NCI-H2029 (cell line): ENCODE measurements around the gene UBN2.

Experiments used
- DNase-seq: peaks from one replicate; lab custom pipeline; 2025; lab: John Stamatoyannopoulos, UW

The UBN2 gene

DNA sequence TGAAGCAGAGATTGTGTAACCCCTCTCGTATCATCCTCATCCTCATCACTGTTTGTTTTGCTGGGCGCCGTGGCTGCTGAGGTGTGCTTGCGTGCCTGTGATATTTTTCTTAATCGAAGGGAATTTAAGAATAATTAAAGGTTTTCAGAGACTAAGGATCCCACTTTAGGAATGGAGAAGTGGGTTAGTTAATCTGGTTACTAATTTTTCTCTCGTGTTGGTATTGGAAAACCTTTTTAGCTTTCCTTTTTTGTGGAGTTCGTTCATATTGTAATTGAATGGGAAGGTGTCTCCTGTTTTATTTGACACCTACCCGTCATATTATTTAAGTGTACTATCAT is 1.3 kb downstream of the UBN2 start:
- no peak for DNase-seq

DNA sequence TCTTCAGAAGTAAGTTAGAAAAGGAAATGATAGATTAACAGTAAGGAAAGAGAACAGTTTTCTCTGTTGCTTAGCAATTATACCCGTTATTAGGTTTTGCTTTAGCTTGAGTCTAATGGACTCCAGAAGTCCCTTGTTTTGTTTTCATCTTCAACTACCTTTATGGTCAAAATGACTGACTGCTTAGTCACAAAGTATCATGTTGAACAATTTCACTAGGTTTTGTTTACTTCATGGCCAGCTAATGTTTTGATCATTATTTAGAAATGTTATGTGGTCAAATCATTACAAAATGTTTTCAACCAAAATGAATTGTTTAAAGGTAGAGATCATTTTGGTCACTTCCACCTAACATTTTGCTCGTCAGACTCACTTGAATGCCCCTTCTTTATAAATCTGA is 1.9 kb downstream of the UBN2 start:
- DNase-seq = no peak

DNA sequence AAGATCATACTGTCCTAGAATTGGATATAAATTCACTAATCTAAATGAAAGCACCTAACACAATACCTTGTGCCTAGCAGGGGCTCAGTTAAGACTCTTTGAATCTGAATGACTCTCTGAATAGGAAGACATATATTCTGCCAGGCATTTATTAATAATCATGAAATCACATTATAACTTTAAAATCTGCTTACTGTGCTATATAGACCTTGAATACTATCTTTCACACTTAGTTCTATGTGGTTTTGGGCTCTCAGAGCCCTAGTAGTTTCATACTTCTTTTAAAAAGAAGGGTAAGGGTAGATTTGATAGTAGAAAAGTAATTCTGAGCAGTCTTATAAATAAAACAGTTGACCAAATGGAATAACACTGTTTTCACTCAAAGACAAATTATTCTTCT is 10.2 kb downstream of the UBN2 start:
- no peak for DNase-seq

DNA sequence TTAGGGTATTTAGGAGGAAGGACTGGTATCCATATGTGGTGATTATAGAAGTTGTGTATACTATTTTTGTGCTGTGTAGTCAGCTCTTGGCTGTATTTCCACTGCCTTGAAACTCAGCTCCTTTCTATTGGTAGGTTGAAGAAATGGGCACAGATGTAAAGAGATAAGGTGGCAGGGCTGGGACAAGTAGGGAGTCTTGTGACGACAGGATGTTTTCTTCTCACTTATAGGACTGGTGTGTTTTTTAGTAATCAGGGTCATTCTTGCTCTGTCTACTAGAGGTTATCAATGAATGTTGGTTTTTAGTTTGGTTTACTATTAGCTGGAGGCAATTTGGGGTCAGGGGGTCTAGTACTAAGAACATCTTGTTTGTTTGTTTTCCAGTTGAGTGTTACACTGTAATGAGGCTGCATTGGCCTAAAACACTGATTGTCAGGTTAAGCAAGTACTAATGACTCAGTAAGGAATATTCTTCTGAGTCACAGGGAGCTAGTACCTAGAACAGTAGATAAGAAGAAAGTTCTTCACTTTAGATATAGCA is 11.8 kb downstream of the UBN2 start:
- no peak for DNase-seq

DNA sequence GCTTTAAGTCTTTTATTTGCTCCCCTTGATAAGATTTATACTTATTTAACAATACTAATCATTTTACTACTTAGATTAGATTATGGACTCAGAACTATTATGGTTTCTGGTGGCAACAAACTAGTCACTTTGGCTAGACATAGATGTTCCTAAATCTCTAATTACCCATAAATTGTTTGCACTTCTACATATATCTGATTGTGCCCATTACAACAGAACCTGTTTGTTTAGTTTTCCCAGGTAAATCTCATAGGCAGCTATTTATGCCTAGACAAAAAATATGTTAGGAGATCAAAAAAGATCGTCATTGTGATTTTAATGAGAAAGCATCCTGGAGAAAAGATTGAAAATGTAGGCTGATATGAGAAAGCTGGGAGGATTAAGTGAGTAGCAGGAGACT is 14.4 kb downstream of the UBN2 start:
- DNase-seq = no peak

DNA sequence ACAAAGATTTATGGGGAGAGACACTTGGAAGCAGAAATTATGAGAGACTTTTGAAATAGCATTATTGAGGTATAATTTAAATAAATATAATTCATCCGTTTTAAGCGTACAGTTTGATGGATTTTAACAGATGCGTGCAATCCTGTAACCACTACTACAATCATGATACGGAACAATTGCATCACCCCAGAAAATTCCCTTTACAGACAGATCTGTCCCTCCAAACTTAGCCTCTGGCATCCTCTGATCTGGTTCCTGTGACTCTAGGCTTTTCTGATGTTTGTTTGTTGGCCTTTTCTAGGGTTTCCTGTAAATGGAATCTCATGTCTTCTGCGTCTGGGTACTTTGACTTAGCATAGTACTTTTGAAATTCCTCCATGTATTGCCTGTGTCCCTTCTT is 15.5 kb downstream of the UBN2 start:
- no peak for DNase-seq

DNA sequence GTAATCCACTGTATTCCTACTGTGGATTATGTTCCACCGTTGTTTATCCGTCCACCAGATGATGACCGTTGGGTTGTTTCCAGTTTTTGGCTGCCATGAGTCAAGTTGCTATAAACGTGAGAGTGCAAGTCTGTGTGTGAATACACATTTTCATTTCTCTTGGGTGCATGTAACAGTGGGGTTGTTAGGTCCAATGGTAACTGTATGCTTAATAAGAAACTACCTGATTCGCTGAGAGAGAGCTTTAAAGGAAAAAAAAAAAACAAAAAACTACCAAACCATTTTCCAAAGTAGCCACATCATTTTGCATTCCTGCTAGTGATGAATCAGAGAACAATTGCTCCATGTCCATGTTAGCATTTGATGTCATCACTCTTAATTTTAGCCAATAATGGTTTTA is 15.9 kb downstream of the UBN2 start:
- DNase-seq = no peak

DNA sequence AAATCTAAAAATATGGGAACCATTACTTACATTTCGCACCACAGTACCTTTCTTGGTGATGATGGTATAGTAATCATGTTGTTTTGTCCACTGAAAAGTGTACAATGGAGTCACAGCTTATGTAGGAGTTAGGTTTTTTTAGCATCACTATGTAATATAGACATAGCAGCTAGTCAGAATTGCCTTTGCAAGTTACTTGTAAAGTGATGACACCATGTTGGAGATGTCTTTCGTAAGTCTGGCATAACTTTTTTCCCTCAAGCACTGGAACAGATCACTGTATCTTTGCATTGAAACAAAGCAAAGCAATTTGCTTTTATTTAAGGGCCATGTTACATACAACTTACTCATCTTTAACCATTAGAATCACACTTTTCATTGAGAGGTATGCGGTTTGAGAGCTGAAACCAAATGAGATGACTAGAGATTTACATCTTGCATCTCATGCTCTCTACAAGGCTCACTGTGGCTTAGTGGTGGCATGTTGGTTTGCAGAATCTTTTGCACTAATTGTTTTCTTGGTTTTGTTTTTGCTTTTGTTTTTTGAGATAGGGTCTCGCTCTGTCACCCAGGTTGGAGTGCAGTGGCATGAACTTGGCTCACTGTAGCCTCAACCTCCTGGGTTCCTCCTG is 18.3 kb downstream of the UBN2 start:
- no peak for DNase-seq

DNA sequence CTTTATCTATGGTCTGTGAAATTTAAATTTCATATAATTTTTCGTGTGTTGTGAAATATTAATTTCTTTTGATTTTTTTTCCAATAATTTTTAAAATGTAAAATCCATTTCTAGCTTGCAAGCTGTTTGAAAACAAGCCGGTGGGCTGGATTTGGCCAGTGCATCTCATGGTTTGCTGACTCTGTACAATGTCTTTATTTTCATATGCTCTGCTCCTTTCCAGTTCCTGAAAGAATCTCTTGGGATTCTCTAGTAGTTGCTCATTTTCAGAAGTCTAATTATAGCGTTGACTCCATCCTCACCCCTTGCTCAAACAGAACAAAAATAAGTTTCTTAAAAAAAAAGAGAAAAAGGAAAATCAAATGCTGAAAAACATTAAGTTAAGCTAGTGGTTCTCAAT is 21.4 kb downstream of the UBN2 start:
- DNase-seq = no peak

DNA sequence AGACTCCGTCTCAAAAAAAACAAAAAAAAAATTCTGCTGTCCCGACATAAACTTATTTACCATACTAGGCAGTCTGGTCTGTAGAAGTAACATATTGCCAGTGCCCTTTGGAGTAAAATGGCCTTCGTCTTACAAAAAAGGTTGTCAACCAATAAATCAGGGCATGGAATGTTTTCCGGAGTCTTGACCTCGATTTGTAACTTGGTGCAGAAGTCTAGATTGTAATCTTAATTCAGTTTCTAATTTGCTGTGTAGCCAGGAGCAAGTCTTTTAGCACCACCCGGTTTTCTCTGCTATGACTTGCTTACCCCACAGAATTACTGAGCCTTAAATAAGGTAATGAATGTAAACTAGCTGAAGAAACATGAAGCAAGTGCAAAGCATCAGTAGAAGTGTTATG is 23.2 kb downstream of the UBN2 start:
- no peak for DNase-seq

DNA sequence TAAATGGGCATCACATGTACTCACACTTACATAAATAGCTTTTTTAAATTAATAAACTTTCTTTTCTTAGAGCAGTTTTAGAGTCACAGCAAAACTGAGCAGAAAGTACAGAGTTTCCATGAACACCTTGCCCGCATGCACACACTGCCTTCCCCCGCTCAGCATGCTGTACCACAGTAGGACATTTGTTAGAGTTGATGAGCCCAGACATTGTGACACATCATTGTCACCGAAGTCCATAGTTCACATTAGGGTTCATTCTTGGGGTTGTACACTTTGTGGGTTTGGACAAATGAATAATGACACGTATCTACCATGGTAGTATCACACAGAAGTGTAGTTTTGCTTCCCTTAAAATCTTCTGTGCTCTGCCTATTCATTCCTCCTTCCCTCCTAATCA is 23.7 kb downstream of the UBN2 start:
- no peak for DNase-seq

DNA sequence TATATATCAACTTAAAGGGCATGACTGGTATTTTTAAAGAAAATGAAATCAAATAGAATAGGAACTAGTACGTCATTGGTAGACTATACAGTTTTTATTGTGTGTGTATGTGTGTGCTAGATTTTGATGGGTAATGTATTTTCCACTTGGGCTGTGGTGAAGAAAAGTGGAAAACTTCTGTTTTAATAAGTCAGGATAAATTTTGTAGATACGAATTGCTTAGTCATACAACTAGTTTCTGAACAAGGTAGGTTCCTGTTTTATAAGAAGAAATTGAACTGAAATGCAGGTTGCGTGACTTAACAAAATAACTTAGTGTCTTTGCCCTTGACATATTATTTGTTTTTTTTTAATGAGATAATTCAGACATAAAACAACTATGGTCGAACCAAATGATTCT is 24.3 kb downstream of the UBN2 start:
- DNase-seq = no peak

DNA sequence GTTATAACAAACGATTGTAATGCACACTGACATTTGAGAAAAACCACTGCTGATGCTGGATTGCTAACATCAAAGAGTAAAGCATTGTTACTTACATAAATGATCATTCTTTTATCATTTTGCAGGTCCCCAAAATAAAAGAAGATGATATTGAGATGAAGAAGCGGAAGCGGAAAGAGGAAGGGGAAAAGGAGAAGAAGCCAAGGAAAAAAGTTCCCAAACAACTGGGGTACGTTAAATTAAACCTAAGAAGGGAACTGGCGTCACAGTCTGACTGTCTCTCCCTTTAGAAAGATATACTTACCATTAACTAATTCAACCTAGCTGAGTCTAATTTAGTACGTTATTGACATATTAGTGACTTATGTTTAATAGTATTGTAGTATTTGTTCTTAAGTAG is 28.1 kb downstream of the UBN2 start:
- DNase-seq = no peak

DNA sequence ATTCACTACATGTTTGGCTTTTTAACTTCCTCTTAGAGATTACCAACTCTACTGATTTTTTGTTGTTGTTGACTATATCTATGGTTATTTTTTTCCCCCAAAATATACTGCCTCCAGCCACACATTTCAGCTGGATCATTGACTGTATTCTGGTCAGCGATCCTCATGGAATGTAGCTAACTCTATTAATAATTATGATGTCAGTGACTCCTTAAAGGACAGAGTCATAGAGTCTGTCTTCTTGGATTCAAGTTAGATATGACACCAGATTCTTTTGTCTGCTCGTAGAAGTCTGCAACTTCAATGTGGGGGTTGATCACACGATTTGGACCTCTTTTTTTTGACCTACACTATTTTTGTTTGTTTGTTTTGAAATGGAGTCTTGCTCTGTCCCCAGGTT is 33.2 kb downstream of the UBN2 start:
- no peak for DNase-seq

DNA sequence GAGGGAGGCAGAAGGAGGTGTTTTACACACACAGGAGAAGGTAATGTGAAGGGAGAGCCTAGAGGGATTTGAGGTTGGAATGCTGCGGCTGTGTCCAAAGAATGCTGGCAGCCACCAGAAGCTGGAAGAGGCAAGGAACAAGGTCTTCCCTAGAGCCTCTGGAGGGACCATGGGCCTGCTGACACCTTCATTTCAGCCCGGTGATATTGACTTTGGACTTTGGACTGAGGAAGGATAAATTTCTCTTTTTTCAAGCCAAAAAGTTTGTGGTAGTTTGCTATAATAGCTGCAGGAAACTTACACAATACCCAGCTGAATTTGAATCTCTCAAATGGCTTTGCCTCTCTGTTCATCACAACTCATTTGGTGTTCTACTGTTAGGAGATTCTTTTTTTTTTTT is 34.6 kb downstream of the UBN2 start:
- DNase-seq = no peak

DNA sequence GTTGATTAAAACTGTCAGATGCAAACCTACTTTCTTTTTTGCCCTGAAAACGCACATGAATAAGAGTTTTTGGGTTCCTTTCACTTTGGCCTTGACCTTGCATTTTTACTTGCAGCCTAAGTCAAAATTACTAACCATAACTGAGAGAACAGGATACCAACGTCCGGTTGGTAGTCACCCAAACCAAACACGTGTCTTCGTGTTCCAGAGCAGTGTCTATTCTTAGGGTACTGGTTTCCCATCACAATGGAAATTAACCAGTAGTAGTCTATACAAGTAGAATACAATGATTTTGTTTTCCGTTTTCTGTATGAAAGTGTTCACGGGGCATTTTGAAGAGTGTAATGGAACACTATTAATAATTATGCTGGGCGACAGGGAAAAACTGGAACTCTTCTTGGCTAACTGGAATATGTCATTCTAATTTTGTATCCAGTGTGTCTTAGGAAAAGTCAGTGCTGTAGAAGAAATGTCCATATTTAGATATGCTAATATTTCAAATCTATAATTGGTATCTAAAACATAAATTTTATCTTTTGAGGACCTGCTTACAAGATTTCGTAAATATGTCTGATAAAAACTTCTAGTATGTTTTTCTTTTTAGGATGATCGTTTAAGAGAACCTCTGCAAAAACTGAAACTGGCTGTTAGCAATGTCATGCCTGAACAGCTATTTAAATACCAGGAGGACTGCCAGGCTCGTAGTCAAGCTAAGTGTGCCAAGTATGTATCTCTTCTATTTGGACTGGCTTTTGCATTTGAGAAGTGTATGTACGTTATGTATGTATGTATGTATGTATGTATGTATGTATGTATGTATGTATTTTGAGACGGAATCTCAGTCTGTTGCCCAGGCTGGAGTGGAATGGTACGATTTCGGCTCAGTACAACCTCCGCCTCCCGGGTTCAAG is 40.9 kb downstream of the UBN2 start:
- no peak for DNase-seq

DNA sequence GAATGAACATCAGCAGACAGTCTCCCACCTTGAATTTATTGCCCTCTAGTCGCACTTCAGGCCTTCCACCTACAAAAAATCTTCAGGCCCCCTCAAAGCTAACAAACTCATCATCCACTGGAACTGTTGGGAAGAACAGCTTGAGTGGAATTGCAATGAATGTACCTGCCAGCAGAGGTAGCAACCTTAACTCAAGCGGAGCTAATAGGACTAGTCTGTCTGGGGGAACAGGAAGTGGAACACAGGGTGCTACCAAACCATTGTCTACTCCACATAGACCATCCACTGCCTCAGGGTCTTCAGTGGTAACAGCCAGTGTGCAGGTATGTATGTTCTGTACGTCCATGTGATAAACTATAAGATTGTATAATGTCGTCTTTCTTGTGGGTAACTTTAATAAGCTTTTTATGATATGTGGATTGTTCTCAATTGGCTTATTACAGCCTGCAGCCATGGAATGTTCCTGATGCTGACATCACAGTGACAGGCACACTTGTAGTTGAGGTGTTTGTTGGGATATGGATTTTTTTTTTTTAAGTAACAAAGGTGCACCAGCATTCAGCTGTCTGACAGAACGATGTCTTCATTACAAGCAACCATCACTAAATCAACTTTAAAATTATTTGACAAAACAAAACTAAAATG is 53.3 kb downstream of the UBN2 start:
- DNase-seq = no peak

DNA sequence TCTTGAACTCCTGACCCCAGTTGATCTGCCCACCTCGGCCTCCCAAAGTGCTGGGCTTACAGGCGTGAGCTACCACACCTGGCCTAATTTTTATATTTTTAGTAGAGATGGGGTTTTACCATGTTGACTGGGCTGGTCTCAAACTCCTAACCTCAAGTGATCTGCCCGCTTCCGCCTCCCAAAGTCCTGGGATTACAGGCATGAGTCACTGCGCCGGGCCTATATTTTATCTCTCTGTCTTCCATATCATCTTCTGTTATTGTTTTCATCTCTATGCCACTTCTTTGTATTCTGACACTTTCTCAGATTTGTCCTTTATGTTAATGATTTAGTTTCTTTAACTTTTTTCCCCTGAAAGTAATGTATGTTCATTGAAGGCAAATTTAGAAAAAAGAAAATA is 55.1 kb downstream of the UBN2 start:
- no peak for DNase-seq

DNA sequence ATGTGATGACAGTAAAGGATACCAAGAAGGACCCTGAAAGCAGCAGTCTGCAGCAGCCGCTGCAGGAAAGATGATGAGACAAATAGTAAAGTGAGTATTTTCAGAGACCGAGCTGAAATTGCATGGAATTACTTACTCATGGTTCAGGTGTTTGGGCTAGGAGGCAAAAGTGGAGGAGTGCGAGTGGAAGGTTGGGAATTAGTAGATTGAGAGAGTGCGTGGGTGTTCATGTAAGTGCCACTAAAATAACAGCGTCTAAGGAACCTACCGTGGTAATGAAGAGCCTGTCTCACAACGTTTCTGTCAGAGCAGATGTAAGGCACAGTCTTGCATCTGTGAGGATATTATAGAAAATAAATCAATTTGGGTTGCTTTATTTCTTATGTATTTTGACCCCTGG is 61.8 kb downstream of the UBN2 start:
- DNase-seq = no peak

DNA sequence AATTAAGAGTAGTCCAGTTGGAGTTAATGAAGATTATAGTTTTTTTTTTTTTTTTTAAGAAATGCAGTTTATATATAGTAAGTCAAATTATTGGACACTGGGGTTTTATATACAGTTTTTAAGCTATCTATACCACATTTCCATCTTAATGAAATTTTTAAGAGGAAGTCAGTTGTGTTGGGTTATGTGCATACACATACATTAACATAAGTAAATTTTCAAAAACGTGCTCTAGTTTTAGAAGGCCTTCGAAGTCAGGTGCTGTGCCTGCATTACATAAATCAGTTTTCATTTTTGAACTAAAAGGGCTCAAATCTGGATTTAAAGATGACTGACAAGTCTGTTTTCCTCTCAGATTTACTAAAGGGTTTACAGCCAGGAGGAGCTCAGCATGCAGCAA is 62.5 kb downstream of the UBN2 start:
- DNase-seq = no peak

DNA sequence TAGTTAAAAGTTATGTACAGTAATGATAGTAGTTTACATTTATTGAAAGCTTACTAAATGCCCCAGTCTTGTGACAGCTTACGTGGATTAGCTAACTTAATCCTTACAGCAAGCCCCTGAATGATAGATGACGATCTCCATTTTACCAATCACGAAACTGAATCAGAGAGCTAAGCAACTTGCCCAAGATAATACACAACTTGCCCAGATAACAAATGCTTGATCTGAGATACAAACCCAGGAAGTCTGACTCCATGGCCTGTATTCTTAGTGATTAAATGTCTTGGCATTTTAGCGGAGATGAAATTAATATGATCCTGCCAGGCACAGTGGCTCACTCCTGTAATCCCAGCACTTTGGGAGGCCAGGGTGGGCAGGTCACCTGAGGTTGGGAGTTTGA is 63.2 kb downstream of the UBN2 start:
- DNase-seq = no peak

DNA sequence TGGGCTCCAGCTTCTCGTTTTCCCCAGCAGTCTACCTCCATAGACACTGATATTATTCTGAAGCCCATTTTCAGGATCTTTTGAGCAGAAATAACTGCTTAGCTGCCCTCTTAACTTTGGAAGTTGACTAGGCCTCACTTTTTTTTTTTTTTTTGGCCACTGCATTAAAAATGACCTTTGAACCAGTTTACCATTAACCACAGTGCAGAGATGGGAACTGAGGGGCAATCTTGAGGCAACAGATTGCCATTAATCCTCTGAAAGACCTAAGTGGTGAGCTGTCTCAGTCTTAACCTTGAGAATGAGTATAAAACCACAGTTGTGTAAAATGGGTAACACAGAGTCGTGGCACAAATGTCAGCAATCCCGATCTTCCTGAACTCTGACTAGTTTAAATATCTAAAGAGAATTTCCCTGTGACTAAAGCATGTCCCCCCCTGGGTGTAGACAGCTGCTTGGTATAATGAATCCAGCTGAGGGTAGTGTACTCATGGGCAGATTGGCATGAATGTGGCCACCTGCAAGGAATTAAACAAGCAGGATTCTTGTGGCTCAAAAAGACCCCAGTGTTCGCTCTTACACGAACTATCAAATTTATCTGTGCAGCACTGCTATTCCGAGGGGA is 64.0 kb downstream of the UBN2 start:
- DNase-seq = no peak

DNA sequence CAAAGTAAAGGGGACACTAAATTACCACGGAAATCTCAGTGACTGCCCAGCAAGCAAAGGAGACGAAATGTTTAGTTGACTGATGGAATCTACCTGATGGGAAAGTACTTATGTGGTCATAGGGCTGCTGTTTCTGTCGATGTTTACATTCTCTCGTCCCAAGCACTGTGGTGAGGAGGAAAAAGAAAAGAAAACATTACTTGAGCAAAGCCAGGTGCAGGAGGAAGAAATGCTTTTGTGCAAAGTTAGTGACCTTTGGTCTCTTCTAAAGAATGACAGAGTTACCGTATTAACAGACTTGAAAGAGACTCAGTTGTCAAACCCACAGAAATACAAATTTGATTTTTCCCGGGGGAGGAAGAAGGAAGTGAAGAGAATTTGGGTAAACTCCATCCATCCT is 66.8 kb downstream of the UBN2 start:
- DNase-seq = no peak
